K562 (cell line): ENCODE data around the gene SLC16A12. TPM values are rescaled to one million over a fixed set of nuclear protein-coding genes. Genes with fewer than 3 reads are reported as not detected.

ENCODE experiments used
- ATAC-seq: fragments of 200-7000 bp; cut with Tn5 transposase; 3 replicates; pipeline ENCODE4 v1.9.1; 2020; ENCODE audit warnings: moderate library complexity
- BruUV-seq: library from RNA; stranded (reverse); fragments of 400-500 nt; replicated peaks from 2 replicates; lab custom pipeline; 2021; lab: Mats Ljungman, UMichigan
- CTCF ChIA-PET: fragments of 300-600 bp; formaldehyde crosslinking; extraction: SDS; loops from one replicate; lab custom pipeline; 2021; ENCODE audit warnings: low intra/inter-chr PET ratio; lab: Yijun Ruan, JAX
- POLR2A ChIA-PET: fragments of 300-600, 350-650 bp; sonication (Branson Sonifier 250); formaldehyde crosslinking; extraction: SDS; loops from one replicate; lab custom pipeline; 2021; ENCODE audit warnings: antibody characterized with exemption, inconsistent platforms; lab: Yijun Ruan, JAX
- DNase-seq, 4 experiments: peaks; one replicate each; pipeline versions ENCODE4 v3.0.0 to v3.0.0-alpha.2; 2011 to 2018; ENCODE audit warnings: low spot score in 3 of 4, mixed read lengths in 3 of 4; ENCODE audit errors: extremely low read depth in 1 of 4
- FAIRE-seq: peaks from 2 replicates; lab custom pipeline; 2011; peaks lifted over from hg19 to GRCh38; lab: Jason Lieb, UNC
- H2AFZ ChIP-seq: 2 replicates; pipeline ENCODE4 v1.6.0; 2011; ENCODE audit warnings: low read depth, low read length, control low read depth, inconsistent platforms
- H3K27ac ChIP-seq: fragments of 200-600 bp; 3 replicates; pipeline ENCODE4 v1.8.0; 2011; ENCODE audit warnings: low read depth, mild to moderate bottlenecking, control low read depth, inconsistent platforms, low read length, moderate library complexity, mixed read lengths; ENCODE audit errors: extremely low read depth
- H3K27me3 ChIP-seq, 2 experiments: fragments of 300-600 bp in 1 of 2; 2 replicates in 1 of 2; 3 replicates in 1 of 2; pipeline versions ENCODE4 v1.6.0 to v1.8.0; 2011; ENCODE audit warnings: inconsistent platforms in 2 of 2, low read length in 2 of 2, mild to moderate bottlenecking in 1 of 2, mixed read lengths in 1 of 2, moderate library complexity in 1 of 2; ENCODE audit not compliant: control insufficient read depth in 2 of 2, insufficient read depth in 2 of 2
- H3K36me3 ChIP-seq: fragments of 300-600 bp; 3 replicates; pipeline ENCODE4 v1.8.0; 2011; ENCODE audit warnings: mild to moderate bottlenecking, low read length, inconsistent platforms; ENCODE audit not compliant: control insufficient read depth, insufficient read depth
- H3K4me1 ChIP-seq, 2 experiments: fragments of 200-600 bp in 1 of 2; replicated peaks in 1 of 2; 2 replicates in 1 of 2; 3 replicates in 1 of 2; pipeline versions ENCODE4 v1.5.1 to v1.8.0; 2011; ENCODE audit warnings: inconsistent platforms in 2 of 2, low read length in 2 of 2, mild to moderate bottlenecking in 1 of 2, mixed read lengths in 1 of 2, moderate library complexity in 1 of 2; ENCODE audit not compliant: control insufficient read depth in 2 of 2, insufficient read depth in 2 of 2
- H3K4me2 ChIP-seq: 2 replicates; pipeline ENCODE4 v1.6.1; 2011; ENCODE audit warnings: low read length, control low read depth, inconsistent platforms, mixed read lengths; ENCODE audit not compliant: insufficient read depth
- H3K4me3 ChIP-seq: fragments of 200-600 bp; sonication (generic), shearing (Covaris generic); 2 replicates; pipeline ENCODE4 v1.5.1; 2016; ENCODE audit warnings: control low read depth, inconsistent platforms
- H3K79me2 ChIP-seq: fragments of 200-600 bp; 3 replicates; pipeline ENCODE4 v1.8.0; 2011; ENCODE audit warnings: low read length, inconsistent platforms; ENCODE audit not compliant: control insufficient read depth, insufficient read depth
- H3K9ac ChIP-seq, 2 experiments: 2 replicates each; pipeline versions ENCODE4 v1.6.0 to v1.6.1; 2011; ENCODE audit warnings: low read depth in 2 of 2, low read length in 2 of 2, control low read depth in 1 of 2, inconsistent platforms in 1 of 2, mild to moderate bottlenecking in 1 of 2, mixed read lengths in 1 of 2; ENCODE audit not compliant: insufficient read depth in 1 of 2
- H3K9me1 ChIP-seq: one replicate; pipeline ENCODE4 v1.6.0; 2011; ENCODE audit warnings: inconsistent platforms, mild to moderate bottlenecking, low read length, moderate library complexity; ENCODE audit not compliant: control insufficient read depth, insufficient read depth
- H3K9me3 ChIP-seq: replicated peaks from 2 replicates; pipeline ENCODE4 v1.5.1; 2011; ENCODE audit warnings: low read depth, low read length, inconsistent platforms; ENCODE audit not compliant: control insufficient read depth, insufficient read depth
- H4K20me1 ChIP-seq: replicated peaks from 2 replicates; pipeline ENCODE4 v1.6.1; 2011; ENCODE audit warnings: low read length, inconsistent platforms, mixed read lengths; ENCODE audit not compliant: control insufficient read depth, insufficient read depth
- NFIC ChIP-seq: fragments of 450-650 bp; IDR thresholded peaks from 2 replicates; pipeline ENCODE4 v1.6.1; 2017; ENCODE audit warnings: mild to moderate bottlenecking, inconsistent platforms
- ZNF143 ChIP-seq: sonication (generic); formaldehyde crosslinking; IDR thresholded peaks from 2 replicates; pipeline ENCODE4 v1.9.0; 2022; ENCODE audit warnings: mild to moderate bottlenecking, missing genetic modification reagents
- WGBS: fragments of 100-300 bp; shearing (Covaris generic); methylation state at CpG from one replicate; pipeline ENCODE4 v1.1.6; 2016; ENCODE audit warnings: low coverage, mixed read lengths; ENCODE audit not compliant: insufficient coverage; ENCODE audit errors: missing lambda C conversion rate; 5-methylcytosine and 5-hydroxymethylcytosine counted together
- in situ Hi-C: fragments of 300-500 bp; cut with MboI; formaldehyde crosslinking; loops from 4 replicates; pipeline ENCODE4 v1.15.0; 2018; ENCODE audit warnings: inconsistent platforms, mixed read lengths
- intact Hi-C: fragments of 100-400 bp; cut with micrococcal nuclease; formaldehyde crosslinking; loops from 2 replicates; pipeline ENCODE4 v1.14.2; 2022
- polyA plus RNA-seq, 8 experiments: library from polyadenylated mRNA; depleted of rRNA in 4 of 8; stranded (reverse) in 5 of 8; unstranded in 3 of 8; fragments of >200 nt; fragmentation: Nextera tagmentation in 2 of 8; fragmentation: Illumina TruSeq in 1 of 8; extraction: Ambion mirVana in 2 of 8; extraction: Trizol in 1 of 8; gene quantifications; 2 replicates each; pipeline versions ENCODE4 v1.2.1 to v1.2.3, GENCODE V29; 2011 to 2014; ENCODE audit warnings: inconsistent platforms in 1 of 8, missing spikeins in 1 of 8
- total RNA-seq, 7 experiments: library from RNA; depleted of rRNA in 6 of 7; stranded (reverse); fragments of >200 nt in 6 of 7; fragmentation: Illumina TruSeq in 2 of 7; extraction: Trizol in 2 of 7; gene quantifications; 2 replicates each; pipeline versions ENCODE4 v1.2.1 to v1.2.3, GENCODE V29; 2011 to 2021; ENCODE audit warnings: low replicate concordance in 1 of 7
- TF ChIP-seq, protein P1 (sequence below), 2 experiments: fragments of 450-650 bp in 1 of 2; sonication (generic) in 1 of 2; formaldehyde crosslinking in 1 of 2; IDR thresholded peaks in 1 of 2; conservative IDR thresholded peaks in 1 of 2; 2 replicates each; pipeline versions ENCODE4 v1.6.1 to v1.8.1; 2016 to 2023; ENCODE audit warnings: mild to moderate bottlenecking in 2 of 2, moderate library complexity in 2 of 2, inconsistent platforms in 1 of 2, missing genetic modification reagents in 1 of 2

SLC16A12 gene
- total and polyA plus RNA-seq, 9 of the 15 experiments (the other 6 are each of a cell fraction or from before 2014, with no cell fraction given) = not detected

- Histone ChIP-seq H3K36me3 (no peaks in the 10 kb centered on the region), H2AFZ (no peak overlapping the region), H3K4me3 (no peak overlapping the region), H3K9me1 (no peaks in the 10 kb centered on the region), H3K4me2 (no peak overlapping the region), H3K9ac (no peak overlapping the region), H3K79me2 (no peaks in the 10 kb centered on the region), H3K4me1 (no peaks in the 10 kb centered on the region), H3K27me3 (0 out of 5 replicates have a peak, but pooled peaks cover 0 to 4% of the 10 kb centered on the region in 2 experiments), H3K9me3 (no peaks in the 10 kb centered on the region), H4K20me1 (no peaks in the 10 kb centered on the region), H3K27ac (no peak overlapping the region)
- no peak for TF ChIP-seq ZNF143
- TF ChIP-seq, protein P1, sequence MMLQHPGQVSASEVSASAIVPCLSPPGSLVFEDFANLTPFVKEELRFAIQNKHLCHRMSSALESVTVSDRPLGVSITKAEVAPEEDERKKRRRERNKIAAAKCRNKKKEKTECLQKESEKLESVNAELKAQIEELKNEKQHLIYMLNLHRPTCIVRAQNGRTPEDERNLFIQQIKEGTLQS (IDR thresholded peaks at IDR 0.05) = peak; percentile 55
- TF ChIP-seq, protein P1 (CRISPR knock-in tag; conservative IDR thresholded peaks at IDR 0.05) = no peak
- peak; percentile 47; the same call in 1 of the 2 replicates for TF ChIP-seq NFIC
- in situ Hi-C loops (no loop called here), intact Hi-C loops (no loop called here)
- BruUV-seq = no TSS peak
- DNase-seq (peak in 1 of 4 experiments; percentile 3), ATAC-seq (no peak), FAIRE-seq (no peak)
- ChIA-PET CTCF (no interaction called here), POLR2A (no interaction called here)
- WGBS = 0% methylated on average over 5 of the region's 7 CpGs
Observed at GRCh38 chr10:89516149-89516832, 19.1 kb downstream of the SLC16A12 start.
